B cell (primary cell): ENCODE data around the gene LRRC8E. TPM values are rescaled to one million over a fixed set of nuclear protein-coding genes. Genes with fewer than 3 reads are reported as not detected.

Experiments
- ATAC-seq: fragments of 200-7000 bp; cut with Tn5 transposase; one replicate; pipeline ENCODE4 v1.10.0; 2021; ENCODE audit warnings: low read depth, mild to moderate bottlenecking, moderate number of reproducible peaks, moderate library complexity
- CTCF ChIA-PET: fragments of 350-600 bp; sonication (Branson Sonifier 250); formaldehyde crosslinking; loops from one replicate; lab custom pipeline; 2021; ENCODE audit warnings: antibody characterized with exemption, inconsistent platforms; lab: Charles Lee
- POLR2A ChIA-PET: fragments of 350-600 bp; sonication (Branson Sonifier 250); formaldehyde crosslinking; loops from one replicate; lab custom pipeline; 2021; ENCODE audit warnings: antibody characterized with exemption; lab: Charles Lee
- DNase-seq: peaks from one replicate; pipeline ENCODE4 v3.0.0; 2013
- H2AFZ ChIP-seq: 2 replicates; pipeline ENCODE4 v1.6.1; 2012; ENCODE audit warnings: mild to moderate bottlenecking, low read depth, low read length; ENCODE audit not compliant: insufficient read depth, poor library complexity, severe bottlenecking
- H3K27ac ChIP-seq, 2 donors: 1 replicate in 1 of 2; 2 replicates in 1 of 2; pipeline ENCODE4 v1.5.1; 2012 to 2013; ENCODE audit warnings: low read length in 2 of 2, mild to moderate bottlenecking in 2 of 2, moderate library complexity in 1 of 2
- H3K27me3 ChIP-seq, 4 experiments: fragments of 200-600 bp in 1 of 4; sonication (generic) in 1 of 4; replicated peaks in 1 of 4; 1 replicate in 2 of 4; 2 replicates in 2 of 4; pipeline versions ENCODE4 v1.6.1 to v1.7.0; 2013 to 2016; ENCODE audit warnings: low read length in 3 of 4, mild to moderate bottlenecking in 2 of 4, mixed read lengths in 1 of 4, moderate library complexity in 1 of 4; ENCODE audit not compliant: insufficient read depth in 4 of 4, control insufficient read depth in 3 of 4; ENCODE audit errors: control extremely low read depth in 1 of 4
- H3K36me3 ChIP-seq, 2 experiments: replicated peaks in 1 of 2; 1 replicate in 1 of 2; 2 replicates in 1 of 2; pipeline versions ENCODE4 v1.6.1 to v1.7.1; 2013; ENCODE audit warnings: low read length in 1 of 2; ENCODE audit not compliant: insufficient read depth in 2 of 2, control insufficient read depth in 1 of 2; ENCODE audit errors: control extremely low read depth in 1 of 2, extremely low read depth in 1 of 2
- H3K4me1 ChIP-seq, 2 donors: fragments of 200-600 bp in 1 of 2; sonication (generic) in 1 of 2; 1 replicate in 1 of 2; 2 replicates in 1 of 2; pipeline versions ENCODE4 v1.5.1 to v1.6.1; 2013 to 2017; ENCODE audit warnings: low read length in 2 of 2; ENCODE audit not compliant: control insufficient read depth in 2 of 2, insufficient read depth in 2 of 2
- H3K4me2 ChIP-seq: replicated peaks from 2 replicates; pipeline ENCODE3; 2012; ENCODE audit warnings: mild to moderate bottlenecking, low read depth, low read length; ENCODE audit not compliant: poor library complexity, severe bottlenecking
- H3K4me3 ChIP-seq, 5 experiments: fragments of 200-600 bp in 1 of 5; sonication (generic) in 1 of 5; 1 replicate in 3 of 5; 2 replicates in 2 of 5; pipeline versions ENCODE4 v1.5.1 to v1.7.0; 2011 to 2016; ENCODE audit warnings: low read length in 4 of 5, mild to moderate bottlenecking in 4 of 5, low read depth in 2 of 5, control low read depth in 1 of 5, moderate library complexity in 1 of 5; ENCODE audit not compliant: insufficient read depth in 1 of 5; ENCODE audit errors: control extremely low read depth in 1 of 5, extremely low read depth in 1 of 5
- H3K79me2 ChIP-seq: fragments of 200-600 bp; sonication (generic); one replicate; pipeline ENCODE4 v1.6.0; 2016; ENCODE audit warnings: low read length; ENCODE audit not compliant: control insufficient read depth, insufficient read depth
- H3K9ac ChIP-seq: fragments of 200-600 bp; sonication (generic); 2 replicates; pipeline ENCODE4 v1.6.1; 2017; ENCODE audit warnings: mild to moderate bottlenecking, low read length, moderate library complexity
- H3K9me3 ChIP-seq, 3 donors: one replicate each; pipeline versions ENCODE4 v1.6.1 to v1.7.1; 2013; ENCODE audit warnings: low read length in 2 of 3; ENCODE audit not compliant: control insufficient read depth in 2 of 3, insufficient read depth in 1 of 3; ENCODE audit errors: control extremely low read depth in 1 of 3
- H4K20me1 ChIP-seq: 2 replicates; pipeline ENCODE4 v1.6.0; 2012; ENCODE audit warnings: mild to moderate bottlenecking, low read length; ENCODE audit not compliant: insufficient read depth, control insufficient read depth, poor library complexity, severe bottlenecking
- H3K27ac Mint-ChIP-seq: one replicate; pipeline ENCODE4 v1.8.0; 2021; ENCODE audit warnings: mixed read lengths
- H3K27me3 Mint-ChIP-seq: one replicate; pipeline ENCODE4 v1.8.0; 2021; ENCODE audit warnings: mixed read lengths
- H3K4me1 Mint-ChIP-seq: one replicate; pipeline ENCODE4 v1.8.0; 2021; ENCODE audit warnings: mixed read lengths
- H3K4me3 Mint-ChIP-seq: one replicate; pipeline ENCODE4 v1.8.0; 2021; ENCODE audit warnings: mixed read lengths
- H3K9me3 Mint-ChIP-seq: one replicate; pipeline ENCODE4 v1.8.0; 2022; ENCODE audit warnings: mixed read lengths; ENCODE audit not compliant: insufficient read depth
- EZH2 ChIP-seq: IDR thresholded peaks from 2 replicates; pipeline ENCODE4 v1.6.1; 2012; ENCODE audit warnings: borderline replicate concordance, low read depth, mild to moderate bottlenecking, moderate library complexity, low read length; ENCODE audit not compliant: insufficient read depth, poor library complexity, severe bottlenecking
- WGBS: methylation state at CpG from one replicate; pipeline ENCODE4 v1.1.5; 2013; ENCODE audit warnings: missing lambda C conversion rate; ENCODE audit not compliant: insufficient coverage; 5-methylcytosine and 5-hydroxymethylcytosine counted together
- intact Hi-C: fragments of 100-400 bp; cut with micrococcal nuclease; formaldehyde crosslinking; loops from one replicate; pipeline ENCODE4 v1.10.0; 2022
- polyA plus RNA-seq: library from polyadenylated mRNA; depleted of rRNA; stranded (reverse); fragments of >200 nt; gene quantifications from 2 replicates; pipeline ENCODE4 v1.2.3, GENCODE V29; 2012
- total RNA-seq, 2 donors: library from RNA; stranded (reverse); fragments of 120-200 nt in 1 of 2; gene quantifications; 1 replicate in 1 of 2; 2 replicates in 1 of 2; pipeline versions ENCODE4 v1.2.3 to v1.2.4, GENCODE V29; 2013 to 2022
- TF ChIP-seq, protein P1 (sequence below): fragments of 200-600 bp; IDR thresholded peaks from one replicate; pipeline ENCODE4 v1.8.0; 2022; ENCODE audit warnings: antibody characterized with exemption, mild to moderate bottlenecking

Gene LRRC8E
- total and polyA plus RNA-seq, 2 donors (not counting 1 experiment from before 2014, with no cell fraction given), result not detected

DNA sequence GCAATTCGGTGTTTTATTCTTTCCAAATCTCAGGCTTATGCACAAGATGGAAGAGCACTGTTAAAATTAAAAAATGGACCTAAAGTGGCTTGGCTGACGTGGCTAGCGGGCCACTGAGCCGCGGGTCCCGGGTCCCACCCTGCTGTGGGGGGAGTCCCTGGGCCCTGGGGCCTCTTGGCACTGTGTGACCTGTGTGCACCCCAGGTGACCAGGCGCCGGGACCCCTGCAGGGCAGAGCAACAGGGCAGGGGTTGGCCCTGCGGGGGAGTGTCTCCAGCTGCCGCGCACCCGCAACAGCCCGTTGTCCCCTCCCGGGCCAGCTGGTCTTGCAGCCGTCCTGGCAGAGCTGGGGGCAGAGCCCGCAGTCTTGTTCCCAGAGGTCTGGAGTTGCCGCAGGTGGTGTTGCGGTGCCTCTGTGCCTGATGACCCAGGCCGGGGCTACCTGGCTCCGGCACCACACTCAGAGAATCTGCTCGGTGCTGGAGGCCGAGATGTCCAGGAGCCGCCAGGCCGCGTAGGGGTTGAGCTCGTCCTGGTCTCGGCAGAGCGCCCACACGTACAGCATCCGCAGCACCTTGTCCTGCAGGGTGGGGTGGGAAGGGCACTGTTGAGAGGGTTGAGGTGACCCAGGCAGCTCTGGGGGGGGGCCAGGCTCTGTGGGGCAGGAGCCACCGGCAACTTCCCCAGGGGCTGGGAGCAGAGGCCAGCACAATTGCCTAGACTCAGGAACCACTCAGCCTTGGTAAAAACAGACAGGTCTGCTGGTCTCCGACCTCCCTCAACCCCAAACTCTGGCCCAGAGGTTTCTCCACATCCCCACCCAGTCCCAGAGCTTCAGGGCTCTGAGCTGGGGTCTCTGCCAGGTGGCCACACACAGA, 38.7 kb downstream of the LRRC8E start:
- ChIA-PET POLR2A (interaction anchor here (0.6 to 1.0 kb wide), 2 partner anchors 63 to 463 kb away, joined by 3 read pairs; partner anchors contain the start of gene RAB11B), CTCF (interaction anchor here (1.1 to 1.8 kb wide), 5 partner anchors 9 to 73 kb away, joined by 3 to 9 read pairs (median 3); no protein-coding TSS in a partner anchor)
- H3K4me2 ChIP-seq, result peak overlapping the region; percentile 94
- TF ChIP-seq EZH2, result no peak
- TF ChIP-seq, protein P1, sequence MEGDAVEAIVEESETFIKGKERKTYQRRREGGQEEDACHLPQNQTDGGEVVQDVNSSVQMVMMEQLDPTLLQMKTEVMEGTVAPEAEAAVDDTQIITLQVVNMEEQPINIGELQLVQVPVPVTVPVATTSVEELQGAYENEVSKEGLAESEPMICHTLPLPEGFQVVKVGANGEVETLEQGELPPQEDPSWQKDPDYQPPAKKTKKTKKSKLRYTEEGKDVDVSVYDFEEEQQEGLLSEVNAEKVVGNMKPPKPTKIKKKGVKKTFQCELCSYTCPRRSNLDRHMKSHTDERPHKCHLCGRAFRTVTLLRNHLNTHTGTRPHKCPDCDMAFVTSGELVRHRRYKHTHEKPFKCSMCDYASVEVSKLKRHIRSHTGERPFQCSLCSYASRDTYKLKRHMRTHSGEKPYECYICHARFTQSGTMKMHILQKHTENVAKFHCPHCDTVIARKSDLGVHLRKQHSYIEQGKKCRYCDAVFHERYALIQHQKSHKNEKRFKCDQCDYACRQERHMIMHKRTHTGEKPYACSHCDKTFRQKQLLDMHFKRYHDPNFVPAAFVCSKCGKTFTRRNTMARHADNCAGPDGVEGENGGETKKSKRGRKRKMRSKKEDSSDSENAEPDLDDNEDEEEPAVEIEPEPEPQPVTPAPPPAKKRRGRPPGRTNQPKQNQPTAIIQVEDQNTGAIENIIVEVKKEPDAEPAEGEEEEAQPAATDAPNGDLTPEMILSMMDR, result no peak
- peak overlapping the region; percentile 76 for H3K4me3 Mint-ChIP-seq
- WGBS, result 96% methylated on average over 32 of the region's 32 CpGs
- no peak overlapping the region for H2AFZ ChIP-seq
- DNase-seq, result no peak
- H3K27ac ChIP-seq, result no peak overlapping the region
- no peaks in the 10 kb centered on the region for H3K27me3 Mint-ChIP-seq
- H3K9me3 ChIP-seq, result no peaks in the 10 kb centered on the region
- H3K36me3 ChIP-seq, result peaks cover 2 to 27% of the 10 kb centered on the region in 2 experiments
- no peaks in the 10 kb centered on the region for H3K27me3 ChIP-seq
- peaks cover 5% of the 10 kb centered on the region for H3K79me2 ChIP-seq
- no peak for ATAC-seq
- peaks cover 32% of the 10 kb centered on the region for H4K20me1 ChIP-seq
- peaks cover 11 to 14% of the 10 kb centered on the region in 2 donors for H3K4me1 ChIP-seq
- peak overlapping the region; percentile 32 for H3K27ac Mint-ChIP-seq
- no peak overlapping the region for H3K4me3 ChIP-seq
- H3K4me1 Mint-ChIP-seq, result peaks cover 18% of the 10 kb centered on the region
- intact Hi-C loops, result no loop called here
- no peaks in the 10 kb centered on the region for H3K9me3 Mint-ChIP-seq
- H3K9ac ChIP-seq, result no peak overlapping the region
